SK-N-SH (cell line): ENCODE data around the gene ALOX5AP. TPM values are rescaled to one million over a fixed set of nuclear protein-coding genes. Genes with fewer than 3 reads are reported as not detected.

Source experiments
- CTCF ChIA-PET: fragments of 300-600, 350-600 bp; formaldehyde crosslinking; extraction: SDS; loops from one replicate; lab custom pipeline; 2021; lab: Yijun Ruan, JAX
- POLR2A ChIA-PET: fragments of 350-600 bp; sonication (Branson Sonifier 250); formaldehyde crosslinking; extraction: SDS; loops from one replicate; lab custom pipeline; 2020; ENCODE audit warnings: antibody characterized with exemption, inconsistent platforms; lab: Yijun Ruan, JAX
- DNase-seq: peaks from one replicate; pipeline ENCODE4 v3.0.0; 2012
- H2AFZ ChIP-seq: fragments of 200-600 bp; sonication (generic); 2 replicates; pipeline ENCODE4 v1.8.1; 2016; ENCODE audit warnings: antibody characterized with exemption, mild to moderate bottlenecking, low read depth
- H3F3A ChIP-seq: fragments of 200-600 bp; sonication (generic); replicated peaks from 2 replicates; pipeline ENCODE3; 2016; ENCODE audit warnings: antibody characterized with exemption, mild to moderate bottlenecking; ENCODE audit not compliant: insufficient read depth
- H3K27ac ChIP-seq, 2 experiments: fragments of 200-500 bp in 1 of 2; fragments of 200-600 bp in 1 of 2; sonication (Bioruptor generic) in 1 of 2; sonication (generic), shearing (Covaris generic) in 1 of 2; 2 replicates each; pipeline versions ENCODE4 v1.5.1 to v1.6.1; 2014 to 2016; ENCODE audit warnings: low read depth in 2 of 2, inconsistent platforms in 1 of 2, low read length in 1 of 2, mild to moderate bottlenecking in 1 of 2, mixed read lengths in 1 of 2
- H3K27me3 ChIP-seq: fragments of 200-600 bp; sonication (generic), shearing (Covaris generic); 2 replicates; pipeline ENCODE4 v1.6.1; 2016; ENCODE audit warnings: mixed run types; ENCODE audit not compliant: insufficient read depth
- H3K36me3 ChIP-seq, 2 experiments: fragments of 200-500 bp in 1 of 2; fragments of 200-600 bp in 1 of 2; sonication (Bioruptor generic) in 1 of 2; sonication (generic) in 1 of 2; replicated peaks in 1 of 2; 2 replicates each; pipeline versions ENCODE3 to v1.5.1; 2014 to 2016; ENCODE audit warnings: low read length in 1 of 2, mild to moderate bottlenecking in 1 of 2; ENCODE audit not compliant: insufficient read depth in 2 of 2, control insufficient read depth in 1 of 2
- H3K4me1 ChIP-seq, 2 experiments: fragments of 200-500 bp in 1 of 2; fragments of 200-600 bp in 1 of 2; sonication (Bioruptor generic) in 1 of 2; sonication (generic), shearing (Covaris generic) in 1 of 2; 2 replicates each; pipeline versions ENCODE4 v1.5.1 to v1.6.1; 2014 to 2016; ENCODE audit warnings: low read depth in 1 of 2, low read length in 1 of 2, mixed run types in 1 of 2; ENCODE audit not compliant: insufficient read depth in 2 of 2, control insufficient read depth in 1 of 2
- H3K4me2 ChIP-seq: fragments of 200-600 bp; sonication (generic), shearing (Covaris generic); 2 replicates; pipeline ENCODE4 v1.6.1; 2017; ENCODE audit warnings: mixed run types
- H3K4me3 ChIP-seq, 2 experiments: fragments of 200-500 bp in 1 of 2; fragments of 200-600 bp in 1 of 2; sonication (Bioruptor generic) in 1 of 2; sonication (generic), shearing (Covaris generic) in 1 of 2; 2 replicates each; pipeline versions ENCODE4 v1.5.1 to v1.8.1; 2014 to 2016; ENCODE audit warnings: low read depth in 2 of 2, inconsistent platforms in 1 of 2, low read length in 1 of 2, mild to moderate bottlenecking in 1 of 2, mixed read lengths in 1 of 2, moderate library complexity in 1 of 2
- H3K79me2 ChIP-seq: fragments of 200-600 bp; sonication (generic); 2 replicates; pipeline ENCODE4 v1.8.1; 2017; ENCODE audit warnings: mild to moderate bottlenecking; ENCODE audit not compliant: insufficient read depth
- H3K9ac ChIP-seq: fragments of 200-600 bp; sonication (generic); 2 replicates; pipeline ENCODE4 v1.6.1; 2017; ENCODE audit warnings: mixed run types
- H3K9me2 ChIP-seq: fragments of 200-600 bp; sonication (generic); 2 replicates; pipeline ENCODE4 v1.6.1; 2017; ENCODE audit warnings: mixed run types
- H3K9me3 ChIP-seq: fragments of 200-600 bp; sonication (generic); 2 replicates; pipeline ENCODE4 v1.6.1; 2017; ENCODE audit warnings: mixed run types, mild to moderate bottlenecking, moderate library complexity
- H4K20me1 ChIP-seq: fragments of 200-600 bp; sonication (generic); 2 replicates; pipeline ENCODE4 v1.6.1; 2017; ENCODE audit warnings: mild to moderate bottlenecking, mixed run types; ENCODE audit not compliant: insufficient read depth
- ELF1 ChIP-seq: IDR thresholded peaks from 2 replicates; pipeline ENCODE4 v1.4.0; 2012
- EZH2phosphoT487 ChIP-seq: fragments of 200-600 bp; sonication (generic); IDR thresholded peaks from 2 replicates; pipeline ENCODE4 v1.6.1; 2017; ENCODE audit warnings: low read depth, mixed run types, mild to moderate bottlenecking, antibody characterized with exemption, moderate library complexity, borderline replicate concordance
- FOSL2 ChIP-seq: IDR thresholded peaks from 2 replicates; pipeline ENCODE4 v1.4.0; 2012; ENCODE audit warnings: low read depth, mild to moderate bottlenecking, moderate library complexity, borderline replicate concordance
- FOXJ3 ChIP-seq: sonication (generic); formaldehyde crosslinking; IDR thresholded peaks from 2 replicates; pipeline ENCODE4 v1.5.1; 2020; ENCODE audit warnings: mild to moderate bottlenecking, missing genetic modification reagents
- FOXM1 ChIP-seq: IDR thresholded peaks from 2 replicates; pipeline ENCODE4 v1.4.0; 2012; ENCODE audit warnings: low read depth, mild to moderate bottlenecking
- GABPA ChIP-seq: IDR thresholded peaks from 2 replicates; pipeline ENCODE4 v1.4.0; 2012; ENCODE audit warnings: low read depth, mild to moderate bottlenecking
- NFIC ChIP-seq: IDR thresholded peaks from 2 replicates; pipeline ENCODE4 v1.4.0; 2012; ENCODE audit warnings: borderline replicate concordance
- NRF1 ChIP-seq: IDR thresholded peaks from 2 replicates; pipeline ENCODE4 v1.6.1; 2012; ENCODE audit warnings: low read depth, mild to moderate bottlenecking, low read length
- POLR2AphosphoS5 ChIP-seq: IDR thresholded peaks from 2 replicates; pipeline ENCODE4 v1.6.1; 2012; ENCODE audit warnings: low read depth, low read length
- RAD21 ChIP-seq: IDR thresholded peaks from 2 replicates; pipeline ENCODE4 v1.6.1; 2012; ENCODE audit warnings: mild to moderate bottlenecking, low read length
- RXRA ChIP-seq: IDR thresholded peaks from 2 replicates; pipeline ENCODE4 v1.4.0; 2012; ENCODE audit warnings: low read depth, mild to moderate bottlenecking, borderline replicate concordance
- SIN3A ChIP-seq: IDR thresholded peaks from 2 replicates; pipeline ENCODE4 v1.6.1; 2012; ENCODE audit warnings: low read depth, mild to moderate bottlenecking, low read length, moderate library complexity, borderline replicate concordance
- TCF12 ChIP-seq: IDR thresholded peaks from 2 replicates; pipeline ENCODE4 v1.4.0; 2012
- WGBS: methylation state at CpG from one replicate; pipeline ENCODE4 v1.1.6; 2017; ENCODE audit warnings: low lambda C conversion rate; 5-methylcytosine and 5-hydroxymethylcytosine counted together
- polyA plus RNA-seq, 3 experiments: library from polyadenylated mRNA; depleted of rRNA; stranded (reverse); fragments of >200 nt; gene quantifications; 2 replicates each; pipeline ENCODE4 v1.2.3, GENCODE V29; 2012
- TF ChIP-seq, protein P1 (sequence below): fragments of 200-600 bp; sonication (generic); IDR thresholded peaks from 2 replicates; pipeline ENCODE4 v1.6.1; 2017; ENCODE audit warnings: antibody characterized with exemption, mild to moderate bottlenecking, moderate library complexity

ALOX5AP gene
- polyA plus RNA-seq, 1 of the 3 experiments (the other 2 are of a cell fraction), result 1.3 TPM

DNA sequence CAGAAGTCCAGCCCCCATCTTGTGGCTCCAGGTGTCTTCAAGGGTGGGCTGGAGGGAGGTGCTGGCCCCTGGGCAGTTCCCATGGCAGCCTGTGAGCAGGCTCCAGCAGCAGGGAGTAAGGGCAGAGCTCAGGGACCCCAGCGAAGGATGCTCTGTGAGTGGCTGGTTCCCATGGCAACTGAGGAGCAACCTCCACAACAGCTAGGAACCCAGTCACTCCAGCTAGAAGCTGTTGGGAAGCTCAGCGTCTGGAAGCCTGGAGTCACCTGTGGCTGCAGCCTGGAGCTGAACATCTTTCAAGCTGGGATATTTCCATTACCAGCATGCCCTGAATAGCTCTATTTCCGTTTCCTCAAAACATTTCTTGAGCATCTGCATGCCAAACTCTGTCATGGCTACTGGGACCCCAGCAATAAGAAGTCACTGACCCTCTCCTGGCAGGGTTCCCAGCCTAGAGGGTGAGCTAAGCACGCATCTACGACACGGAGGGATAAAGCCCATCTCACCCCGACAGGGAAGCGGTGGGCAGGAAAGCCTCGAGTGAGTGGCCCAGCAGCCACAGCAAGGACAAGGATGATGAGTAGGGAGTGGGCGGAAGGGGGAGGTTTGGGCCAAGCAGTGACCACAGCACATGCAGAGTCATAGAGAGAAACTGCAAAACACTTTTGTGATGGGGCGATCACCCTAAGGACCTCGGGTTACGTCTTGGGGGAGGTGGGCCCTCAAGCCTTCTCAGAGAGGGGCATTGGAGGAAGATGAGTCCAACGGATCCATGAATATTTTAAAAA, 52.6 kb downstream of the ALOX5AP start (continued):
- no peak for TF ChIP-seq RXRA
- TF ChIP-seq EZH2phosphoT487, result no peak
- no peak for TF ChIP-seq FOSL2
- TF ChIP-seq TCF12, result no peak

DNA sequence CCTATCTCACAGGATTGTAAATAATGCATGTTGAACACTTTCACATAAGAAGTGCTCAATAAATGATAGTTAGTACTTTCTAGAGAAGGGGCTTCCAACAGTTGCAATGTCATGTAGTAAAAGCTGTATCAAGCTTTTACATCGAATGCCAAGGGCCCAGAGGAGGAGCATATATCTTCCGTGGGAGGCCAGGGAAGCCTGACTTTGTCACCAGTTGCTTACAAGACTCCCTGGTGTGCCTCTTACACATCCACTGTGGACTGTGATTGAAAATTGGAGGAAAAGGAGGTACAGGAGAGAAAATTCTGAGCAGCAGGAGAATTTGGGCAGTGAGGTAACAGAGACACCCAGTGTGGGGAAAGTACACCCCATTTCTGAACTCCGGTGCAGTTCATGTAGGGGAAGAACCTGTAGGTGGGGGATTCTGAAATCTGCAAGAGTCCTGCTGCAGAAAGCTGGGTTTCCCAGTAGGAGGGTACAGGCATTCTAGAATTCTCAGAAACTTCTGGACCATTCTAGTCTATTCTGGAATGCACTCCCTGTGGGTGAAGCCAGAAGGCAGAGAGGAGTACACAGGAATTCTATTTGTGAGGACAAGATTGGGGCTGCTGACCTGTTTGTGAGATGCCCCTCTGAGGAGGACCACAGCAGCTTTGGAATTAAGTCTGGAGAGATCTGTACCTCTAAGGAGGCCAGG, 54.0 kb downstream of the ALOX5AP start:
- Histone ChIP-seq H3K9me2 (no peaks in the 10 kb centered on the region), H3K27me3 (no peaks in the 10 kb centered on the region)
- POLR2A ChIA-PET, result no interaction called here
- TF ChIP-seq POLR2AphosphoS5 (no peak), FOSL2 (no peak), SIN3A (no peak), GABPA (no peak)
- TF ChIP-seq, all 33 proteins: peak for 0
- Histone ChIP-seq H3K4me1 (peaks cover 17 to 27% of the 10 kb centered on the region in 2 experiments), H3F3A (peaks cover 3% of the 10 kb centered on the region), H2AFZ (no peak overlapping the region; the same call in 1 of the 2 replicates), H3K27ac (no peak overlapping the region), H3K4me3 (no peak overlapping the region), H3K9me3 (no peaks in the 10 kb centered on the region), H3K79me2 (no peaks in the 10 kb centered on the region), H3K4me2 (no peak overlapping the region), H3K9ac (no peak overlapping the region), H4K20me1 (no peaks in the 10 kb centered on the region), H3K36me3 (no peaks in the 10 kb centered on the region)
- DNase-seq, result no peak
- 89% methylated on average over 3 of the region's 3 CpGs for WGBS
- CTCF ChIA-PET, result interaction anchor here (1.1 to 1.8 kb wide), 6 partner anchors 11 to 255 kb away, joined by 3 to 10 read pairs (median 4); no protein-coding TSS in a partner anchor

DNA sequence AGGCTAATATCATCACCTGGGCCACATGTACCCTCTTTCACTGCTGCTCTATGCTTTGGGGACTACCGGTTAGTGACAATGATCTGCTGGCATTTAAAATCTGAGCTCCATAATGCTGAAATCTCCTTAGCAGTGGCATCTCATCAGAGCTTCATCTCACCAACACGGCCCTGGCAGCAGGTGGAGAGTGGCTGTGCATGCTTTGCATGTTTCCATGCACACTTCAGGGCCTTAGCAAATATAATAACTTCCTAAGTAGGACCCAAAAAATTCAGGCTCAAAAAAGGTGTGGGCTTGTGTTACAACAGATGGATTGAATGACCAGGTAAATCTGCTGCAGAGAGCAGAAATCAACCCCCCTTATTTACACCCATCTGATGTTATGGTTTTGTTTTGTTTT, 55.2 kb downstream of the ALOX5AP start:
- no peaks in the 10 kb centered on the region for H3K9me3 ChIP-seq
- H3K4me2 ChIP-seq, result no peak overlapping the region
- ChIA-PET CTCF (interaction anchor here (0.7 to 3.7 kb wide), 6 partner anchors 13 to 676 kb away, joined by 3 to 19 read pairs (median 4); no protein-coding TSS in a partner anchor), POLR2A (interaction anchor here (0.6 to 2.5 kb wide), 4 partner anchors 14 to 174 kb away, joined by 3 to 13 read pairs (median 8); partner anchors contain the start of gene USPL1)
- peak overlapping the region in 1 of 2 experiments; percentile 18; a peak in 2 of 4 replicates for H3K27ac ChIP-seq
- DNase-seq, result no peak
- no peaks in the 10 kb centered on the region for H3K9me2 ChIP-seq
- no peaks in the 10 kb centered on the region for H3K79me2 ChIP-seq
- no peaks in the 10 kb centered on the region for H3K36me3 ChIP-seq
- no peaks in the 10 kb centered on the region for H4K20me1 ChIP-seq
- H2AFZ ChIP-seq, result no peak overlapping the region
- TF ChIP-seq, protein P1, sequence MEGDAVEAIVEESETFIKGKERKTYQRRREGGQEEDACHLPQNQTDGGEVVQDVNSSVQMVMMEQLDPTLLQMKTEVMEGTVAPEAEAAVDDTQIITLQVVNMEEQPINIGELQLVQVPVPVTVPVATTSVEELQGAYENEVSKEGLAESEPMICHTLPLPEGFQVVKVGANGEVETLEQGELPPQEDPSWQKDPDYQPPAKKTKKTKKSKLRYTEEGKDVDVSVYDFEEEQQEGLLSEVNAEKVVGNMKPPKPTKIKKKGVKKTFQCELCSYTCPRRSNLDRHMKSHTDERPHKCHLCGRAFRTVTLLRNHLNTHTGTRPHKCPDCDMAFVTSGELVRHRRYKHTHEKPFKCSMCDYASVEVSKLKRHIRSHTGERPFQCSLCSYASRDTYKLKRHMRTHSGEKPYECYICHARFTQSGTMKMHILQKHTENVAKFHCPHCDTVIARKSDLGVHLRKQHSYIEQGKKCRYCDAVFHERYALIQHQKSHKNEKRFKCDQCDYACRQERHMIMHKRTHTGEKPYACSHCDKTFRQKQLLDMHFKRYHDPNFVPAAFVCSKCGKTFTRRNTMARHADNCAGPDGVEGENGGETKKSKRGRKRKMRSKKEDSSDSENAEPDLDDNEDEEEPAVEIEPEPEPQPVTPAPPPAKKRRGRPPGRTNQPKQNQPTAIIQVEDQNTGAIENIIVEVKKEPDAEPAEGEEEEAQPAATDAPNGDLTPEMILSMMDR, result no peak
- TF ChIP-seq NRF1 (no peak), FOXM1 (no peak), NFIC (no peak), TCF12 (no peak), EZH2phosphoT487 (no peak), RAD21 (no peak), RXRA (no peak), FOXJ3 (no peak), ELF1 (no peak), POLR2AphosphoS5 (no peak)
- H3K4me3 ChIP-seq, result no peak overlapping the region
- H3K9ac ChIP-seq, result no peak overlapping the region
- peaks cover 3% of the 10 kb centered on the region for H3F3A ChIP-seq
- peaks cover 19 to 27% of the 10 kb centered on the region in 2 experiments for H3K4me1 ChIP-seq
- WGBS, result 92% methylated on average over 2 of the region's 2 CpGs
- no peaks in the 10 kb centered on the region for H3K27me3 ChIP-seq
